ENCODE results near the gene ECSCR. TPM values are rescaled to one million over a fixed set of nuclear protein-coding genes. Genes with fewer than 3 reads are reported as not detected.

Gene ECSCR
- total RNA-seq, 4 donors from 2014 or later = 4.2 to 16.6 (median 9.4) TPM

DNA sequence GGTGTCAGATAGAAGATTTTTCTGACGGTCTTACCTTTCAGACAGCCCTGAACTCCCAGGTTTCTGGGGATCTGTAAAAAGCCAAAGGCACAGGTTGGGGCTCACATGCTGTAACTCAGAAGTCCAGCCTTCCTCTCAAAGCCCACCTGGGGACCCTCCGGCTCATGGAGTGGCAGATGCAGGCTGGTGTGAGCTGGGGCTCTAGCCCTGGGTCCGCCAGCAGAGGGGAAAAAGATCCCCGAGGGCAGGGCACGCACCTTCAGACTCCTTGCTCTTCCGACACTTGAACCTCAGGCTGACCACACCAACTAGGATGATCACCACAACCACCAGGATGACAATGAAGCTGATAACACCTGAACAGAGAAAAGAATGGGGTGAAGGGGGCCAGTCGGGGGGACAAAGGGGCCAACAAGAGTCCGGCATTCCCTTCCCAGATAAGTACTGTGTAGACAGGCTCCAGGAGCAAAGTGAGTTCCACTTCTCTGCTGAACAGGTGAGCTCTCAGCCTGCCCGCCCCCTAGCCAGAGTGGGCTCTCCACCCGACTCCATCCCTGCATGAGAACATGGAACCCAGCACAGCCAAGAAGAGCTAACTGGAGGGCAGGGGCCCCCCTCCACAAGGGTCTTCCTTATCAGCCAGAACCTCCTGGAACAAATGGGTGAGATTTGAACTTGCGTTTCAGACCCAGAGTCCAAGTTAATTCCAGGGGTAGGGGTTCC is 7.8 kb downstream of the ECSCR start:
- 94% methylated on average over 11 of the region's 11 CpGs for WGBS
- H3K27me3 ChIP-seq = no peaks in the 10 kb centered on the region
- TF ChIP-seq EP300 (IDR thresholded peaks at IDR 0.05) (no peak), CTCF (IDR thresholded peaks at IDR 0.05) (no peak), POLR2A (IDR thresholded peaks at IDR 0.05) (no peak)

GRCh38 chr5:139453683-139454567 is 8.6 kb downstream of the ECSCR start:
- H3K4me1 ChIP-seq = peaks cover 1% of the 10 kb centered on the region
- H3K9me3 ChIP-seq = no peaks in the 10 kb centered on the region
- 71% methylated on average over 3 of the region's 3 CpGs for WGBS
- no peak overlapping the region for H3K27ac ChIP-seq
- TF ChIP-seq CTCF (IDR thresholded peaks at IDR 0.05) (no peak), POLR2AphosphoS5 (IDR thresholded peaks at IDR 0.05) (no peak), POLR2A (IDR thresholded peaks at IDR 0.05) (no peak), EP300 (IDR thresholded peaks at IDR 0.05) (no peak)
- H3K27me3 ChIP-seq = no peaks in the 10 kb centered on the region
- H3K4me3 ChIP-seq = no peak overlapping the region
- peak in 1 of 2 donors; percentile 34 for DNase-seq (ENCODE audit: low spot score in 2 of 2)
- no peaks in the 10 kb centered on the region for H3K36me3 ChIP-seq

More for the DNA sequence above, 7.8 kb downstream of the ECSCR start:
- no peak for DNase-seq (ENCODE audit: low spot score in 2 of 2)
- no peak overlapping the region for H3K4me3 ChIP-seq
- H3K4me1 ChIP-seq = peaks cover 9% of the 10 kb centered on the region
- H3K9me3 ChIP-seq = no peaks in the 10 kb centered on the region
- H3K27ac ChIP-seq = no peak overlapping the region
- H3K36me3 ChIP-seq = no peaks in the 10 kb centered on the region

DNA sequence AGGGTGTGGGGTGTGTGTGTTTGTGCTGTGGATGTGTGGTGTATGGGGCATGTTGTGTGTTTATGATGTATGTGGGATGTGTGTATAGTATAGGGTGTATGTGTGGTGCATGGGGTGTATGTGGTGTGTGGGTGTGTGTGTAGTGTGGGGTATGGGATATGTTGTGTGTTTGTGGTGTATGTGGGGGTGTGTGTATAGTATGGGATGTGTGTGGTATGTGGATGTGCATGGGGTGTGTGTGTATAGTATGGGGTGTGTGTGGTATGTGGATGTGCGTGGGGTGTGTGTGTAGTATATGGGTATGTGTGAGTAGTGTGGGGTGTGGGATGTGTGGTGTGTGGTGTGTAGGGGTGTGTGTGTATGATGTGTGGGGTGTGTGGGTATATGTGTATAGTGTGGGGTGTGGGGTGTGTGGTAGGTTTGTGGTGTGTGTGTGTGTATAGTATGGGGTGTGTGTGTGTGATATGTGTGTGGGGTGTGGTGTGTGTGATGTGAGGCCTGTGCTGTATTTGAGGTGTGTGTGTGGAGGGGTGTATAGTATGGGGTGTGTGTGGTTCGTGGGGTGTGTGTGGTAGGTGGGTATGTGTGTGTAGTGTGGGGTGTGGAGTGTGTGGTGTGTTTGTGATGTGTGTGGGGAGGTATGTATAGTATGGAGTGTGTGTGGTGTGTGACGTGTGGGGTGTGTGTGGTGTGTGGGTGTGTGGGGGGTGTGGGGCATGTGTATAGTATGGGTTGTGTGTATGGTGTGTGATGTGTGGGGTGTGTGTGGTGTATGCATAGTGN is 10.5 kb downstream of the ECSCR start:
- H3K27me3 ChIP-seq = no peaks in the 10 kb centered on the region
- H3K4me3 ChIP-seq = no peak overlapping the region
- peaks cover 2% of the 10 kb centered on the region for H3K4me1 ChIP-seq
- no peak overlapping the region for H3K27ac ChIP-seq
- WGBS = 80% methylated on average over 3 of the region's 3 CpGs
- peak in 1 of 2 donors; percentile 49 for DNase-seq (ENCODE audit: low spot score in 2 of 2)
- no peaks in the 10 kb centered on the region for H3K36me3 ChIP-seq
- H3K9me3 ChIP-seq = no peaks in the 10 kb centered on the region
- TF ChIP-seq POLR2AphosphoS5 (IDR thresholded peaks at IDR 0.05) = no peak

- 88% methylated on average over 2 of the region's 2 CpGs for WGBS
- H3K9me3 ChIP-seq = no peaks in the 10 kb centered on the region
- no peak overlapping the region for H3K27ac ChIP-seq
- TF ChIP-seq EP300 (IDR thresholded peaks at IDR 0.05) = no peak
- no peak for TF ChIP-seq CTCF (IDR thresholded peaks at IDR 0.05)
- no peaks in the 10 kb centered on the region for H3K27me3 ChIP-seq
- no peaks in the 10 kb centered on the region for H3K36me3 ChIP-seq
- no peak for DNase-seq (ENCODE audit: low spot score in 2 of 2)
- H3K4me3 ChIP-seq = no peak overlapping the region
- peaks cover 11% of the 10 kb centered on the region for H3K4me1 ChIP-seq
Measured at GRCh38 chr5:139451176-139451575, 11.4 kb downstream of the ECSCR start.

DNA sequence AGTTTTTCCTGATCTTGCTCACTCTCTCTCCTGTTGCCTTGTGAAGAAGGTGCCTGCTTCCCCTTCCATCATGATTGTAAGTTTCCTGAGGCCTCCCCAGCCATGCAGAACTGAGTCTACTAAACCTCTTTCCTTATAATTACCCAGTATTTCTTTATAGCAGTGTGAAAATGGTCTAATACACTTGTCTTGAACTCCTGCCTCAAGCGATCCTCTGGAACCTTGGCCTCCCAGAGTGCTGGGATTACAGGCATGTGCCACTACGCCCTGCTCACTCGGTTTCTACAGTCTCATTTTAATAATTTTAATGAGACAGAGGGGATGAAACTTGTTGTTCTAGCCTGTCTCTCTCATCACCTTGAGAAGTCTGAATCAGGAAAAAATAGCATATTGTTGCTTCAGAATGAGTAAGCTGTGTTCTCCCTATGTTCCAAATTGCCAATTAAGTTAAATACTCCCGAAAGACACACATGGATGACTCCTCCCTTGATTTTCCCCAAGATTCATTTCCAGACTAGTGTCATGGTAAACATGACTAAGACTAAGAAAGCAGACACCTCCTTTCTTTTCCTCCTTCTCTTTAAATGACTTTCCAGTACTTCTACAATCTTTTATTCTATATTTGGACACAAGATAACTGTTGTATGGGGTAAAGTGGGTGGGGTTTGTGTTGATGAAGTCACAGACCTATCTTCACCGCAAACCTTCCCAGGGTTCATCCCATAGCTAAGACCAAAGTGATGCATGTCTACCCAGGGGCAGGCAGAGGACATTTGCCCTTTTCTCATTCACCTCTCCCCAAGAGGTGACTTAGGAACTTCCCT is 15.4 kb downstream of the ECSCR start:
- Histone ChIP-seq H3K4me1 (peaks cover 12% of the 10 kb centered on the region), H3K36me3 (no peaks in the 10 kb centered on the region), H3K27ac (peak overlapping the region; percentile 24), H3K4me3 (no peak overlapping the region), H3K9me3 (no peaks in the 10 kb centered on the region), H3K27me3 (no peaks in the 10 kb centered on the region)
- WGBS = 57% methylated on average over 5 of the region's 5 CpGs
- no peak for TF ChIP-seq POLR2A (IDR thresholded peaks at IDR 0.05)
- no peak for TF ChIP-seq EP300 (IDR thresholded peaks at IDR 0.05)
- TF ChIP-seq CTCF (IDR thresholded peaks at IDR 0.05) = no peak
- TF ChIP-seq POLR2AphosphoS5 (IDR thresholded peaks at IDR 0.05) = no peak
- no peak for DNase-seq (ENCODE audit: low spot score in 2 of 2)
